ENCODE results near the gene RNFT2.

Gene RNFT2

GRCh38 chr12:116838365-116838764 lies 100.2 kb downstream of the RNFT2 start:
- DNase-seq, result no peak

GRCh38 chr12:116839287-116839830 lies 101.2 kb downstream of the RNFT2 start:
- no peak for DNase-seq

- DNase-seq, result no peak
Observed at GRCh38 chr12:116843085-116843484, 105.0 kb downstream of the RNFT2 start.

- DNase-seq, result no peak
Observed at GRCh38 chr12:116849216-116849615, 111.1 kb downstream of the RNFT2 start.

GRCh38 chr12:116852303-116852702 lies 114.2 kb downstream of the RNFT2 start:
- DNase-seq, result no peak

GRCh38 chr12:116853507-116853906 lies 115.4 kb downstream of the RNFT2 start:
- DNase-seq, result no peak

- no peak for DNase-seq
Observed at GRCh38 chr12:116855744-116856470, 117.8 kb downstream of the RNFT2 start.

- DNase-seq, result no peak
Observed at GRCh38 chr12:116856729-116857128, 118.6 kb downstream of the RNFT2 start.

GRCh38 chr12:116859079-116859478 lies 121.0 kb downstream of the RNFT2 start:
- DNase-seq, result no peak

- no peak for DNase-seq
Observed at GRCh38 chr12:116860263-116860662, 122.1 kb downstream of the RNFT2 start.

GRCh38 chr12:116861320-116861719 lies 123.2 kb downstream of the RNFT2 start:
- DNase-seq, result no peak

- no peak for DNase-seq
Observed at GRCh38 chr12:116862167-116862566, 124.1 kb downstream of the RNFT2 start.

GRCh38 chr12:116863275-116863767 lies 125.2 kb downstream of the RNFT2 start:
- no peak for DNase-seq

- no peak for DNase-seq
Observed at GRCh38 chr12:116864371-116865160, 126.5 kb downstream of the RNFT2 start.

- no peak for DNase-seq
Observed at GRCh38 chr12:116867523-116867922, 129.4 kb downstream of the RNFT2 start.

GRCh38 chr12:116870306-116870705 lies 132.2 kb downstream of the RNFT2 start:
- DNase-seq, result no peak

GRCh38 chr12:116874324-116874995 lies 136.3 kb downstream of the RNFT2 start:
- DNase-seq, result no peak

GRCh38 chr12:116876151-116876869 lies 138.2 kb downstream of the RNFT2 start:
- no peak for DNase-seq

- no peak for DNase-seq
Observed at GRCh38 chr12:116878567-116879508, 140.7 kb downstream of the RNFT2 start.

- DNase-seq, result no peak
Observed at GRCh38 chr12:116879509-116880212, 141.5 kb downstream of the RNFT2 start.
